HG03457 (cell line): Measurements from ENCODE around the gene SETDB2.
"Not testable (repeated sequence)": the region's sequence is repeated elsewhere in the genome, so short reads cannot be mapped to it uniquely, and the experiment has no call there.

Source experiments
- ATAC-seq: cut with Tn5 transposase; IDR thresholded peaks from one replicate; pipeline ENCODE4 v1.9.1; 2021; ENCODE audit warnings: moderate number of reproducible peaks; ENCODE audit not compliant: unreplicated experiment

Gene SETDB2

DNA sequence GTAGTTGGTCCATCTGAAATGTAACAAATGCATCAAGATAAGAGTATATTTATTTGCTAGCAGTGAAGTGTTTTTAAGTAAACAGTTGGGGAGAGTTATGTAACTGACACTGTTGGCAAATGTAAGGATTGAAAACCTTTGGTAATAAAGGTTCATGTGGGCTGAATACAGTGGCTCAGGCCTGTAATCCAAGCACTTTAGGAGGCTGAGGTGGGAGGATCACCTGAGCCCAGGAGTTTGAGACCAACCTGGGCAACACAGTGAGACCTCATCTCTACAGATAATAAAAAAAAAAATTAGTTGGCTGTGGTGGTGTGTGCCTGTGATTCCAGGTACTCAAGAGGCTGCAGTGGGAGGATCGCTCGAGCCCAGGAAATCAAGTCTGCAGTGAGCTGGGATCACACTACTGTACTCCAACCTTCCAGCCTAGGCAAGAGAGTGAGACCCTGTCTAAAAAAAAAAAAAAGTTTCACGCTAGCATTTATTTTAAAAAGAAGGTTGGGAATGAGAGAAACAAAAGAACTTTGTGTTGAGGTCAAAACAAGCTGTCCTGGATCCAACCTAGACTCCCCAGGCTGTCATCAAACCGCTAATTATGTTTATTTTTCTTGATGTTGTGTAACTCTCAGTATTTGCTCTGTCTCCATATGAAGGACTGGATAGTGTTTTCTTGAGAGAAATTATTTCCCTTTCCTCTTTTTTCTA is 20.7 kb downstream of the SETDB2 start:
- no peak for ATAC-seq

DNA sequence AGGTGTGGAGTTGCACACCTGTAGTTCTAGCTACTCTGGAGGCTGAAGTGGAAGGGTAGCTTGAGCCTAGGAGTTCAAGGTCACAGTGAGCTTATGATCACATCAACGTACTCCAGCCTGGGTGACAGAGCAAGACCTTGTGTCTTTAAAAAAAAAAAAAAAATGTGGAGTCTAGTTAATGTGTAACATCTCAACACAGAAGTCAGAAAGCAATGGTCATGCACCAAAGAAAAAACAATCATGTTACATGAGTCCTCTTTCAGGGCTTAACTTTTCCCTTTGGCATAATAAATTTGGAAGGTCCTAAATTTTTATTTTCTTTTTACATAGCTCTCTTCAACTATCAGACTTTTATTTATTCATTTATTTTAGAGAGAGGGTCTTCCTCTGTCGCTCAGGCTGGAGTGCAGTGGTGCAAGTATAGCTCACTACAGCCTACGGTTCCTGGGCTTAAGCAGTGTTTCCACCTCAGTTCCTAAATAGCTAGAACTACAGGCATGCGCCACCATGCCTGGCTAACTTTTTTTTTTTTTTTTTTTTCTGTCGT is 22.3 kb downstream of the SETDB2 start:
- ATAC-seq: no peak

DNA sequence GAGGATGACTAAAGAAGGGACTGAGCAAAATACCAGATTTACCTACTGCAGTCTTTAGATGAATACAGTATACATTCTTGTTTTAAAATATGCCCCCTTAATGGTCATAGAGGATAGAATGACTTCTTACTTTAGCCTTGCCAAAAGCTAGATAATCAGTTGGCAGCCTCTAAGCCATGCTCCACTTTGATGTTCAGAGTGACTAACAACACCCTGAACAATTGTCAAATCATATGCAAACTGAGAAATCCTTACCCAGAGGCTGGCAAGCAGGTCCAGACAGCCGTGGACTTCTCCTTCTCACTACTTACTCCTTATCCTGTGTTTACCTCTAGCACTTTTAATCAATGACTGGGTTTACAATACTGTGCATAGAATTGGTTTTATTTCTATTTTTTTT is 28.1 kb downstream of the SETDB2 start:
- no peak for ATAC-seq

DNA sequence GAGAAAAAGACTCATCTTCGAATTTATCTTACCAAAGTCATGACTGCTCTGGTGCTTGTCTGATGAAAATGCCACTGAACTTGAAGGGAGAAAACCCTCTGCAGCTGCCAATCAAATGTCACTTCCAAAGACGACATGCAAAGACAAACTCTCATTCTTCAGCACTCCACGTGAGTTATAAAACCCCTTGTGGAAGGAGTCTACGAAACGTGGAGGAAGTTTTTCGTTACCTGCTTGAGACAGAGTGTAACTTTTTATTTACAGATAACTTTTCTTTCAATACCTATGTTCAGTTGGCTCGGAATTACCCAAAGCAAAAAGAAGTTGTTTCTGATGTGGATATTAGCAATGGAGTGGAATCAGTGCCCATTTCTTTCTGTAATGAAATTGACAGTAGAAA is 32.5 kb downstream of the SETDB2 start:
- ATAC-seq: no peak

DNA sequence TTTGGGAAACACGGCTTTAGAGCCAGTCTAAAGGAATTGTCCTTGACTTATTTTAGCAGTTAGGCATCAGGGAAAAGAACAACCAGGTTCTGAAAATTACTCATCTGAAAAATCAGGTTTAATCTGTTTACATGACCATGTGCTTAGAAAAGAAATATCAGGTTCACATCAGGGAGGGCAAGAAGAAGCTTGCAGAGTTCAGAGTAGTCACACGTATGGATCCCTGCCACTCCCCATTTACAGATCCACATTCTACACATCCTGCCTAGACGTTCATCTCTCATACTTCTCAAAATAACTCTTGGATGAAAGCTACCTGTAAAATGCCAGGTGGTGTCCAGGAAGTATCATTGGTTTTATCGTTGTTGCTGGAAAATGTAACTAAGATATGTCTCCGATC is 37.7 kb downstream of the SETDB2 start:
- no peak for ATAC-seq

DNA sequence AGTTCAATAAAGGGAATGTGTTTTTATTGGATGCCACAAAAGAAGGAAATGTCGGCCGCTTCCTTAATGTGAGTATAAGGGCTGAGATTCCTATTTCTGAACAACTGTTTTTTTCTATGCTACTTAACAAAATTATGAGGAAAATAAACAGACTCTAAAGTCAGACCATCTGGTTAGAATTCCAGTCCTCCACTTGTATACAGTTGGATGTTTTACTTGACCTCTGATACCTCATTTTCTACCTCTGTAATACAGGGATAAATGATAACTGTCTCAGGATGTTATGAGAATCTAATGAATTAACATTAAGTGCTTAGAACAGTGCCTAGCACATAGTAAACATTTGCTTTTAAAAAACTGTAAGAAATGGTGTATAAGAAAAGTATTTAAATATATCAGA is 44.5 kb downstream of the SETDB2 start:
- ATAC-seq: no peak

DNA sequence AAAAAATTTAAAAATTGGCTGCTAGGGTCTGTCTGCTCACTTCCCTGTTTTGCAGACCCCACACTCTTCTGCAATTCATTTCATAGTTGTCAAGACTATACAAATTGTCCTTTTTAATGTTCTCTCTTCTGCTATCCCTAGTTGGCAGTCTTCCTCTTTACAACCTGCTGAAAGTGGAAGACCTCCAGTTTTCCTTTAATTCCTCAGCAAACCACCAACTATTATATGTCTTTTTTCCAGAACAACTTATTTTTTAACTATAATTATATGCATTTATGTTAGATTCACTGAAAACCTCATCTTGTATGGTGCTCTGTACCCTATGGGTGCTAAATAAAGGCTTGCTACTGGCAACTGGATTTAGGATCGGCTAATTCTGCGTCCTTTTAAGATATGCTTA is 50.6 kb downstream of the SETDB2 start:
- no peak for ATAC-seq

DNA sequence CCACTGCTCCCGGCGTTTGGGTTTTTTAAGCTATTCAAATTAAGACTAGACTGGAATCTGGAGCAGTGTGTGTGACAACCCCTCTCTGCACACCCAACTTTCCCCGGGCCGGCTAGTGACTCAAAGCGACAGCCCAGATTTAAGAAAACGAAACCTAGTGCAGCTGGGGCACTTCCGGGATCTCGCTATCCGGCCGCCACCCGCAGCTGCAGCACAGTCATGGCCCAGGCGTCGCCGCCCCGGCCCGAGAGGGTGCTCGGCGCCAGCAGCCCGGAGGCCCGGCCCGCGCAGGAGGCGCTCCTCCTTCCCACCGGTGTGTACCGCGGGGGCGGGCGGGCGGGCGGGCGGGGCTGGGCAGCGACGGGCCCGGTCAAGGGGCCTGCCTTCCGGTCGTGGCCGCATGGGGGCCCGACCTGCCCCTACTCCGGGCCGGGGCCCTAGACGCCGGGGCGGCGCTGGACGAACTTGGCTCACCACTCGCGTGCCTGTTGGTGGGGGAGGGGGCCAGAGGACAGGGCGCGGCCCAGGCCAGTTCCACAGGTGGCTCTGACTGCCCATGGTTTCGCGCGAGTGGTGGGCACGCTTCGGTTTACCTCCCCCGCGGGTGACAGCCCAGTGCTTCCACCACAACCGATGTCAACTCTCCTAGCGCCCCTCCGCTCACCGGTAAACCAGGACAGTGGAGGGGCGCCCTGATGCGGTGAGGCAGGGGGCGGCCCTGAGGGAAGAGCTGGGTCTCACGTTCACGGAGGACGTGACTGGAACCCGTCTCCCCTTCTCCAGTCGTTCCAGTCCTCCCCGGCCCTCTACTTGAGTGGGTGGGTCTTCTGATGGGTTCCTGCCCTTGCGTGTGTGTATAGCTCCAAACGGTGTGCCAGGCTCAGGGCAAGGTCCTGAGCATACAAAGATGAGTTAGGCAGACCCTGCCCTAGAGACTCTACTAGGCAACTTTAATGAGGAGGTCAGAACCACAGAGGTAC is 52.0 kb downstream of the SETDB2 start, which contains the start of gene PHF11:
Gene PHF11 (plus strand): TSS at position 171 of the 980 bp plus-strand sequence. CDS start 49 bp downstream, at position 220.
- peak; percentile 81 for ATAC-seq

DNA sequence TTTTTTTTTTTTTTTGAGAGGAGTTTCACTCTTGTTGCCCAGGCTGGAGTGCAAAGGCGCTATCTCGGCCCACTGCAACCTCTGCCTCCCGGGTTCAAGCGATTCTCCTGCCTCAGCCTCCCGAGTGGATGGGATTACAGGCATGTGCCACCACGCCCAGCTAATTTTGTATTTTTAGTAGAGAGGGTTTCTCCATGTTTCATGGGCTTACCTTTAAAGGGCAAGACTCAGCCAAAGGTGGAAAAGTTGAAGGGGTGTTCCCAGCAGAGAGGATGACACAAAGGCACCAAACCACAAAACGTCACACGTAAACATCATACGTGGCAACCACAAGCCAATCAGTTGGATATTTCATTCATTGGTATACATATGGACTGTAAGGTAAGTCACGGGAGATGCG is 52.8 kb downstream of the SETDB2 start:
- not testable (repeated sequence) for ATAC-seq

DNA sequence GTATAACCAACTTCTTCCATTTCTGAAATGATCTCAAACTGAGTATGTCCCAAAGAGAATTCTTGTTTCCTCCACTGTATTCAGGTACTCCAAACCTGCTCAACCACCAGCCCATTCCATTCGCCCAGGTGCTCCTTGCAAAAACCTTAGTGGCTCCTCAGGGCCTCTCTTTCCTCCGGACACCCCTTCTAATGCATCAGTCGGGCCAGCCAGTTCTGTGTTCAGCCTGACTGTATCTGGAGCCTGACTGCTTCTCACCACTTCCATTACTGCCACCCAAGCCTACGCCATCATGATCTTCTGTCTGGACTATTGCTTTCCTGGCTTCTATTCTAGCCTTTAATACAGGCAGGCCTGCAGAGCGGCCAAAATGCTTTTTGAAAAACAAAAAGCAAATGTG is 53.2 kb downstream of the SETDB2 start:
- no peak for ATAC-seq

DNA sequence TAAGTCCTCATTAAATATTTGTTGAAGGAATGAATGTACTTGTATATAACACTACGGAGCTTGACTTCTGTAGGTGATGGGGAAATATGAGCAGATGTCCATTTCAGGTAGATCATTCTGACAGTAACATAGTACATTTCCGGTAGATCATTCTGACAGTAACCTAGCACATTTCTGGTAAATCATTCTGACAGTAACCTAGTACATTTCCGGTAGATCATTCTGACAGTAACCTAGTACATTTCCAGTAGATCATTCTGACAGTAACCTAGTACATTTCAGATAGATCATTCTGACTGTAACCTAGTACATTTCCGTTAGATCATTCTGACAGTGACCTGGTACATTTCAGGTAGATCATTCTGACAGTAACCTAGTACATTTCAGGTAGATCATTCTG is 54.1 kb downstream of the SETDB2 start:
- ATAC-seq: no peak

DNA sequence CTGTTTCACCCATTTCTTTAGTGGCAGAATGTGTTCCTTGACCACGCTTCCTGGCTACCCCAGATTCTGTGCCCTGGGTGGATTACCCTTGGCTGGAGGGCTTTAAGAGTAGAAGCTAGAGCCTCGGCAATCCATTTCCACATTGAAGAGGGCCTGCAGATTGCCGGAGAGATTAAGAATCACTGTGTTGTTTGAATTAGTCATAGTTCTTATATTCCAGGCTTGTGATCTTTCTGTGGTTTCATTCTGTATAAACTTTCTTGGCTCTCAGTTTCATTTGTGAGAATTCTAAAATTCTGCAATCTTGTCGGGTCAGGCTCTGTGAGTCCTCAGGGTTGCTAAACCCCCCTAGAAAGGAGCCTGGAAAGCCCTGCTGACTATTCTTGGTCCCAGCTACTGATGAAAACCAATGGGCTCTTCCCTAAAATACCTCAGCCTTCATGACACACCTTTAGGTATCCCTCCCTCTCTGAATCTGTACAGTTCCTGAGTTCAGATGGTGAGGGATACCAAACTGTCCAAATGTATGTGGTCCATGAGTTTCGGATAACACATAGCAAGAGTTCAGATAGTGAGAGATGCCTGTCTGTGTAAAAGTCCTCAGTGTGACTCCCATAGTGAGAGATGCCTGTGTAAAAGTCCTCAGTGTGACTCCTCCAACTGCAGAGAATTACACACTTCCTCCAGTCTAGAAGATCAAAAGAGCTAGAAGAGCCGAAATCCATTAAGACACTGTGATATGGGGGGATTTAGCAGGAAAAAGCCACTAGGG is 56.0 kb downstream of the SETDB2 start:
- ATAC-seq: no peak

DNA sequence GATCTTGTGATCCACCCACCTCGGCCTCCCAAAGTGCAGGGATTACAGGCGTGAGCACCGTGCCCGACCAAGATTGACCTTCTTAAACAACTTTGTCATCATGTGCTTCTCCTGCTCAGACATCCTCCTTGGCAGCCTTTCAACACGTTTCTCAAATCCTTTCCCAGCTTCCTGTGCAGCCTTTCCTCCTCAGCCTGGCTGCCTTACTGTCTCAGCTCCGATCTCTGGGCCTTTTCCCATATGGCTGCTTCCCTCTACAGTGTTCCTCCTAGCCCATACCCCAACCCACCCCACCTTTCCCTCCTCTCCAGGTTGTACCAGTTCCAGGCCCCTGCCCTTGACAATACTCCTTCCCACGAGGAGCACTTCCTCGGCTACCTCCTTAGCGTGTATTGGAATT is 58.9 kb downstream of the SETDB2 start:
- ATAC-seq: no peak

DNA sequence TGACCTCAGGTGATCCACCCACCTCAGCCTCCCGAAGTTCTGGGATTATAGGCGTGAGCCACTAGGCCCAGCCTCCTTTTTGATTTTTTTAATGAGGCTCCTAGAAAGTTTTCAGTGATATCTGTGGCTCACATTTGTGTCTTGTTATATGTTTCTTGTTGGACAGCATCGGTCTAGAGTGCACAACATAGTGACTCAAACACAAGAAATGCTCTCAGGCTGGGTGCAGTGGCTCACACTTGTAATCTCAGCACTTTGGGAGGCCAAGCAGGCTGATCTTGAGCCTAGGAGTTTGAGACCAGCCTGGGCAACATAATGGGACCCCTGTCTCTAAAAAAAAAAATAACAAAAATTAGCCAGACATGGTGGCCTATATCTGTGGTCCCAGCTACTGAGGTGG is 59.9 kb downstream of the SETDB2 start:
- ATAC-seq: no peak

DNA sequence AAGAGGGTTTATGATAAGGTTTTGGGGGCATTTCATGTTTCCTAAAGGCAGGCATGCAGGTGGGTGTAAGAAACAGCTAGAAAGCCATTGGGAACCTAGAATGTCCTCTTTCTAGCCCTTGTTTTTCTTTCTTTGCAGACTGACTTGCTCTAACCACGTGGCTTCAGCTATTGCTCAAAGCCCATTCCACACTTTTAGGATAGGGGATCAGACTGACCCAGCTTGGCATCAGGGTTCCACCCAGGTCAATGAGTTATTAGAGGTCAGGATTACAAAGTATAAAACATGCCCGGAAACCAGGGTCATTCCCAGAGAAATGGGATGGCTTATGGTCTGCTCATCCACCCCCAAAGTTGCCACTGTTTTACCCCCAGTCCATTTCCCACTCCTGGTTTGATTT is 68.5 kb downstream of the SETDB2 start:
- no peak for ATAC-seq

DNA sequence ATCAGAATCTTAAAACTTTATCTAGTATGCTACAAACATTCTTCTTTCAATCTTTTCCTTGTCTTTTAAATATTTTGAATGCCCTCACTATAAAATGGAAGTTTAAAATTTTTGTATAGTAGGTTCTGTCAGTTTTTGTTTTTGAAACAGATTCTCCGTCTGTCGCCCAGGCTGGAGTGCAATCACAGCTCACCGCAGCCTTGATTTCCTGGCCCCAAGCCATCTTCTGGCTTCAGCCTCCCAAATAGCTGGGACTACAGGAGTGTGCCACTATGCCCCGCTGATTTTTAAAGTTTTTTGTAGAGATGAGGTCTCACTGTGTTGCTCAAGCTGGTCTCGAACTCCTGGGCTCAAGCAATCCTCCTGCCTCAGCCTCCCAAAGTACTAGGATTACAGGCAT is 72.4 kb downstream of the SETDB2 start:
- ATAC-seq: no peak

DNA sequence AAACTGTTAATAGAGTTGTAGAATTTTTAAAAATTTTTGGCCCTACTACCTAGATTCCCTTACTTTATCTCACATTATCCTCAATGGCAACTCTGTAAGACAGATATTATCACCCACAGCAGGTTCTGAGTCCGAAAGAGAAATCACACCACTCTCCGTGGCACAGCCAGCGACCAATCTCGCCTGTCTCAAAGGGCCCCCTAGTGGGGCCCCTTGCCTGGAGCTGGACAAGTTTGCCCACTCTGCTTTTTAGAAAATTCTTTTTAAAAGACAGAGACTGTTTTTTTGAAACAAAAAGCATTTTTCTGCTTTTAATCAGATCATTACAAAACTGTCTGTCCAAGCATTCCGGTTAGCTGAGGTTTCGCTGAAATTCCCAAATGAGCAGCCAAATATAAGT is 73.4 kb downstream of the SETDB2 start:
- ATAC-seq: no peak

DNA sequence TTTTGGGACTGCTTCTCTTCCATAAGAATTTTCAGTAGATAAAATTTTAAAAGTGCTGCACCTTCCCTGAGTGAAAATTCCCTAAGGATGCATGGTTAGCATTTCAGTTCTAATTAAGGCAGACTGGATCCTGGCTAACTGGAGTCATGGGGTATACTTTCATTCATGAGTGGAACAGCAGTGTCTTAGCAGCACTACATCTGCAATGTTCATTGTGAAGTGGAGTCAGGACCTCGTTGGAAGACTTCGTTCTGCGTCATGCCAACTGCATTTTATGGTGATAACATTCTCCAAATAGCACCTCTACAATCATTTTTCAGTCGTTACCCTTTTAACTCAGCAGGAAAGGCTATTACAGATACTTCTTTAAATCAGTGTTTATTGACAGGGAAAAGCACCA is 77.2 kb downstream of the SETDB2 start:
- ATAC-seq: no peak

DNA sequence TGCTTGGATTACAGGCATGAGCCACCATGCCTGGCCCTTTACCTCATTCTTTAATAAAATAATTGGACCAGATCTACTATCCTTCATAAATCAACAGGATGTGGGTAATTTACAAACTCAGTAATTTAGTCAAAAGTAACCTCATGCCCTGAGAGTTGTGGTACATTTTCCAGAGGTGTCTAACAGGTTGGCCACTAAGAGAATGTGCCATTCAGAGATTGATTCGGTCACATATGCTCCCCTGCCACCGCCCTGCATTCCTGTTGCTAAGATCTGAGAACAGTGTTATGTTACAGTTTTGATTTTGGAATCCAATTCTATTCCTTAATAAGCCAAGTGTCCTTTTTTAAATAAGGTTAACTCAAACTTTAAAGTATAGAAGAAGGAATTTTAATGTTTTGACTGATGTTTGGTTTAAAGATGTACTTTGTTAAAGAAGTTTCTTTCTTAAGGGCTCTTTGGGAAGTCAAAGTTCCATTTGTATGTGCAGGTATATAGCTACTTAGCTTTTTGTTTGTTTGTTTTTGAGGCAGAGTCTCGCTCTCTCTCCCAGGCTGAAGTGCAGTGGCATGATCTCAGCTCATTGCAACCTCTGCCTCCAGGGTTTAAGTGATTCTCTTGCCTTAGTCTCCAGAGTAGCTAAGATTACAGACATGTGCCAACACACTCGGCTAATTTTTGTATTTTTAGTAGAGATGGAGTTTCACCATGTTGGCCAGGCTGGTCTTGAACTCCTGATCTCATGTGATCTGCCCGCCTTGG is 80.8 kb downstream of the SETDB2 start:
- no peak for ATAC-seq

DNA sequence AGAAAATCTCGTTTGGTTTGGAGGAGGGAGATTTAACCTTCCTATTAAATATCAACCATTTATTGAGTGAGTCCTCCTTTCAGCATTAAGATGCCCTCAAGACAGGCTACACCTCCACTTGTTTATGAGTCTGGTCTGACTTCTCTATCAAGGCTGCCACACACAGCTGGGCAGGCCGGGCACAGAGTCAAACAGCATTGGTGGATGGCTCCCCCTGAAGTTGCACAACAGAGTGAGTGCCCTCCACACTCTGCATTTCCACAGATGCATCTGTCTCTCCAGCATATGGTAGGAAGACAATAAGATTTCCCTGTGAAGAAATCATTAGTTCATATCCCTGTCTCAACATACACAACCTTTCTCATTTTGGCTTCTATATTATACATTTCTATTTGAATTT is 83.0 kb downstream of the SETDB2 start:
- no peak for ATAC-seq
